HG03045 (cell line): ENCODE measurements around the gene FRMPD4.

Experiments
- ATAC-seq: cut with Tn5 transposase; IDR thresholded peaks from one replicate; pipeline ENCODE4 v1.9.1; 2021; ENCODE audit warnings: mild to moderate bottlenecking, moderate library complexity; ENCODE audit not compliant: unreplicated experiment

FRMPD4 gene

DNA sequence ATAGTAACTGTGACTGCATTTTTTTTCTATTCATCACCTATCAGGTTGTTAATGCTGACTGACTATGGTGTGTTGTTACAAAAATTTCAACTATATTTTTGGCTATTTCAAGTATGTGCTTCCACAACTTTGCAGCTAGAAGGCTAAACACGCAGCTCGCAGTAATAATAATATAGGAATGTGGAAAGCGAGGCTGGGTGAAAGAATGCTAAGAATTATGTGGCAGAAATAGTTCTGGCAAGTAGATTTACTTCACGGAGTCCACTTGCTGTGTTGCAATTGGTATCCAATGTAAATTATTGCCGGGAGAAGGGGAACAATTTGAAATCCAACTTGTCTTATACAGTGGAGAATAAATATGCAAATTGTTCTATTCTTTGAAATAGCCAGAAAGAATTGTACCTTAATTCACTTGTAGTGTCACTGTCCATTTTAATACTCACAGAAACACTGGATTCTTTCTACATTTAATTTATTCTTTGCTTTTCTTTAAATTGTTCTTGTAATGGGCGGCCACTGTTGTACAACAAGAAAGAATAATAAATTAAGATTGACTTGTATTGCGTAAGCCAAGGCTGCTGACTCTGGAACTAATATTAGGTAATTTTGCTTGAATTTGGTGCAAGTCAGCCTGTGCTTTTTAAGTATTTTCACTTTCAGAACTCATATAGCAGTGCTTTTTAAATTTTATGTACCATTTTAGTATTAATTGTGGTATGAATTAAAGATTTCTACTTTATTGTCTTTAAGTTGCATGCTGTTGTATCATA, 154.9 kb downstream of the FRMPD4 start:
- ATAC-seq = no peak

DNA sequence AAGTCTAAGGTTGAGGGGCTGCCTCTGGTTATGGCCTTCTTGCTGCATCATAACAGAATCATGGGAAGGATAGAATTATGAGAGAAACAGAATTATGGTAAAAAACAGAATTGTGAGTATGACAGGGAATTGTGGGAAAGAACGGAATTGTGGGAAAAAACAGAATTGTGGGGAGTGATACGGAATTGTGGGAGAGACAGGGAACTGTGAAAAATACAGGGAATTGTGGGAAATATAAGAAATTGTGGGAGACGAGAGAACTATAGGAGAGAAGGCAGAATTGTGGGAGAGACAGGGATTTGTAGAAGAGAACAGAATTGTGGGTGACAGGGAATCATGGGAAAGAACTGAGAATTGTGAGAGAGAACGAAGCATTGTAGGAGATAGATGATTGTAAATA, 159.1 kb downstream of the FRMPD4 start:
- ATAC-seq = no peak

DNA sequence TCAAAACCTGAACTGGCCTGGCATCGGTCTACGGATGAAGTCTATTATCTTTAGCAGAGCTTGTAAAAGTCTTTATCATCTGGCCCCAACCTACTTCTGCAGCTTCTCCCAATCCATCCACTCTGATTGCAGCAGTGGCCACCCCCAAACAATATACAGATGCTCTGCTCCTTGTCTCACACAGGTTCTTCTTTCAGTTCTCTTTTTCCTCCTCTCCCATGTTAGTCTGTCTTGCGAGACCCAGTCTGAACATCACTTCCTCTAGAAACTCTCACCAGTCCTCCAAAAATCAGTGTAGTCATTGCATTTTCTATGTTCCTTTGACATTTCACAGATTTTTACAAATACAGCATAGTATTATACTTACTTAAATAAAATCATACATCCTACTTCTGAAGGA, 163.0 kb downstream of the FRMPD4 start:
- no peak for ATAC-seq

DNA sequence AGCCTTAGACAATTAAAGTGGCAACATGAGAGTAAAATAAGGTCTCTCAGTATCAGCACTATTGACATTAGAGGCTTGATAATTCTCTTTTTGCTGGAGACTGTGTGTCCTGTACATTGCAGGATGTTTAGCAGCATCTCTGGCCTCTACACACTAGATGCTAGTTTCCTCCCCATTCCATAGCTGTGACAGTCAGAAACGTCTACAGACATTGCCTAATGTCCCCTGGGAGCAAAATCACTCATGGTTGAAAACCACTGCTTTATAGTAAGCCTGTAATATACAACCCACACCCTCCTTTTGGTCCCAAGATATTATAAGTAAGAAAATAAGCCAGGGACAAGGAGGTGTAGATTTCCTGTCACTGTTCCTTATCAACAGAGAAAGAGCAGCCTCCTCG, 166.0 kb downstream of the FRMPD4 start:
- no peak for ATAC-seq

DNA sequence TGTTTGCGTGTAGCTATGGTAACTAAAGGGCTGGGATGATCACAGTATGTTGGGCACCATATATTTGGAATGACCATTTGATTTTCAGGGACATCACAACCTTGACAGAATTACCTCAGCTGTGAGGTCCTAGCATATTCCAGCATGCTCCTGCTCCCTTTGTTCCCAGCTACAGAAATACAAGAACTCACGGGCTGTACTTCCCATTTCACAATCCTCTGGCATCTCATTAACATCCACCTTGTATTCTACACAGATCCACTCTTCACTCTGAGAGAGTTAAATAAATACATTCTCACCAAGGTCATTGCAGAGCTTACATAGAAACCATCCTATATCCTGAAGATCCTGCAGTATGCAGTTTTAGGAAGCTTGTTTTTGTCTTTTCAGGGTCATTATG, 169.7 kb downstream of the FRMPD4 start:
- ATAC-seq = no peak

DNA sequence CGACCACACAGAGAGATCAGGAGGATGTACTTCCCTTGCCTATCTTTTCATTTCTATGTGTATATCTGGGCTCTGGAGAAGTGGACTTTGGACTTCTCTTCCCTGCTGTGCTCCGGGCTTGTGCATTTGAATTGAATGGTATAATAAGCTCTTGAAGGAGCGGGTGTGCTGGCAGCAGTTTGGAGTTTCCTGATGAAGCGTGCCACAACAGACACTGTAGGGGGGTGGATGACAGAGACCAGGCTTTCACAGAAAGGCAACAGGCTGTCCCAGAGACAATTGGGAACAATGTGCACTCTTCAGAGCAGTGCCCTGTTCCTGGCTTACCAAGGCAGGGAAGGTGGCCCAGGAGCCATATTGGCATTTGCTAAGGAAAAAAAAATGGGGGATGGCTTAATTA, 170.1 kb downstream of the FRMPD4 start:
- no peak for ATAC-seq

DNA sequence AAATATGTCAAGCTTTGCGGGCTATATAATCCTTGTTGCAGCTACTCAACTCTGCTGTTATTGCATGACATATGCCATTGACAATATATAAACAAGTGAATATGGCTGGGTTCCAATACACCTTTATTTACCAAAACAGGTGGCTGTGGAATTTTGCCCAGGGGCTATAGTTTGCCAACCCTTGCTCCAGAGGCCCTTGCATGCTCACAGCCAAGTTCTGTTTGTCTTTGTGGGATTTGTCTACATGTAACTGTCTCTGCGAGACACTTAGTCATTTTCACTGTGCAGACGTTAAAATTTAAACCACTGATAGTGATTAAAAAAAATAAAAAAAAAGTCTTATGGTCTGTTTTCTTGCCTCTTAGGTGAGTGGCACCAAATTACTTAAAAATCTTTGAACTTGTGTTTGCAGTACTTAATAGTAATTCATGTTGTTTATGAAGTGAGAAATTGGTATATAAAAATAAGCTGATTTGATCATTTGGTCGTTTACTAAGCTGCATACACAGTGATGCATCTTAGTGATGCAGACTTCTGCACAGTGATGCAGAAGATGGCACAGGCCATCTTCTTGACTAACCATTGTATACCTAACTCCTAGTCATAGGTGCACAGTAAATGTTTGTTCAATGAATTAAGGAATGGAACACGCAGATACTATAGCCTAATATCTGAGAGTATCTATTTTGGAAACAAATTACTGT, 170.9 kb downstream of the FRMPD4 start:
- no peak for ATAC-seq

DNA sequence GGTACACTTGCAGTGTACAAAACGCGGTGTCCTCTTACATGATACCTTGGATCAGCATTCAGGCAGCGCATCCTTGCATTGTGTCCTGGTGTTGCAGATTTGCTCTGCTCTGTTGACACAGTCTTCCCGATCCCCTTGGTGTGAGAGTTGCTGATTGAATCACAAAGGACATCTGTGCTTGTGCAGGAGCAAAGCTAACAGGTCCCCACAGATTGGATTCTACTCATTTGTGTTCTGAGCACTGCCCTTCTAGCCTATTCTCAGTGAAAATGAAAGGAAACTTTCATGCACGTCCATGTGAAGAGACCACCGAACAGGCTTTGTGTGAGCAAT, 171.4 kb downstream of the FRMPD4 start:
- ATAC-seq = no peak

DNA sequence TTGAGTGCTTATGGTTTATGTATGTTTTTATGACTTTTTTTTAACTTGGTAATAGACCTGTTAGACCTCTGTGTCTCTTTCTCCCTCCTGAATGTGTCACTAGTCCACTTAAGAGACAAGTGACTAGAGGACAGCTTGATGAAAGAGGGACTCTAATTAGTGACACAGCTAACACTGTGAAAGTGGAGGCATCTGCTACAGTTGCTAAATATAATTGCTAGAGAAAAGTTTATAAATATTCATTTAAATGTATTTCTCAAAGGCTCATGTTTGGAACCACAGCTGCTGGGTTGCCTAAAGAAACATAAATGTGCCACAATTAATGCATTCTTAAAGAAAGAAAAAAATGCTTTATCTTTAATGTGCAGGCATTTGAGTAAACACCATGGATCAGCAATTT, 176.4 kb downstream of the FRMPD4 start:
- ATAC-seq = no peak

DNA sequence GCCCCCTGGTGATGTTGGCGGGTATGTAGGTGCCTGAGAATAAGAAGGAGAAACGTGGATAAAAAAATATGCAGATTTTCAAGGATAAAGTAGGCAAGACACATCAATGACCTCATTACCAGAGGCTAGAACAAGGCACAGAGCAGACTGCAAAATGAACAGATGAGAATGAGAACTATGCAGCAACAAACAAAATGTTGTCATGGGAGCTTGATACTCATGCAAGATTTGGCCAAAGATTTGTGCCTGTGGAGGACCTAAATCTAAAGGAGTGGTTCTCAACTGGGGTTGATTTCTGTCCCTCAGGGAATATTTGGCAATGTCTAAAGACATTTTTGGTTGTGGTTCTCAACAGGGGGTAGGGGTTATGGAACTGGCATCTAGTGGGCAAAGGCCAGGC, 177.3 kb downstream of the FRMPD4 start:
- no peak for ATAC-seq

DNA sequence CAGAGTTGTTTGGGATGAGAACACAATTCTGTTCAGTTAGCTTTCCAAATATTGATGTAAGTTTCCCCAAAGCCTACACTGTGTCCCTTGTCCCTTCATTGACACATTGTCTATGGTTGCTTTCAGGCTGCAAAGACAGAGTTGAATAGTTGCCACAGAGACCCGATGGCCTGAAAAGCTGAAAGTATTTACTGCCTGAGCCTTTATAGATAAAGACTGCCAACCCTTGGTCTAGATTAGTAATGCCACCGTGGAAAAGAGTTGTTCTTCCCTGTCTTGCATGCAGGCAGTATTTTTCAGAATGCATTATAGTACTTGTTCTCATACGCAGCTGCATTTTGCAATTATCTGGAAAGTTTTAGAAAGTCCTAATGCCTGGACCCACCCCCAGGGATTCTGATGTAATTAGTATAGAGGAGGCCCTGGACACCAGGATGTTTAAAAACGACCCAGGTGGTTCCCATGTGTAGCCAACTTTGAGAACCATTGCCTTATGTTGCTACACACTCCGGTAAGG, 180.8 kb downstream of the FRMPD4 start:
- ATAC-seq = no peak

DNA sequence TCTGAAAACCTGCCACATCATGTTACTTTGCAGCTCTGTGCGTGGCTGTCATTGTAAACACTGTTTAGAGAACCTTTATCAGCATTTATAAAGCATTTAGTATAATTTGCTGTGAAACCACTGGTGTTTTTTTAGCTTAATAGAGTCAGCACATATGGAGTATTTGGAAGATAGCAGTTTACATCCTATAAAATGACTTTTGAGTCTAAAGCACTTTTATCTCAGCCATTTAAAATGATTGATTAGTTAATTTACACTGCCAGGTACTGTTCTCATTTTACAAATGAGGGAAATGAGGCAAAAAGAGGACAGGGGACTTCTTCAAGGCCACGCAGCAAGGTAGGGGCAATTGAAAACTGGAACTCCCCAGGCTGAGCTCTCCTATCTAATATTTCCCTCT, 181.7 kb downstream of the FRMPD4 start:
- ATAC-seq = no peak

DNA sequence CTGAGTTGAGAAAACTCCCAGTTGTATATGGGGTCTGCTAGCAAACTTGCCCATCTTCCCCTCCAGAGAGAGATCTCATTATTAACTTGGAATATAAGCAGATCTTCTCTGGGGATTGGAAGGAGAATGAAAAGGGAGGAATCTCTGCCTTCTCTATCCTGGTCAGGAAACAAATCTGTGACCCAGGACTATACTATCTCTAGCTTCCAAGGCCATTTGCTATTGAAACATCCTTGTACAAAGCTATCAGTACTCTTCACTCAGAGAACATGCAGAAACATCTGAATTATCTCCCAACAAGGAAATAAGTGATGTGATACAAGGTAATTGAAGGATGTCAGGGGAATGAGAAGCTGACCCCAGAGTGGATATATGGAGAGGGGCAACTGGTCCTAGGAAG, 183.8 kb downstream of the FRMPD4 start:
- ATAC-seq = no peak

DNA sequence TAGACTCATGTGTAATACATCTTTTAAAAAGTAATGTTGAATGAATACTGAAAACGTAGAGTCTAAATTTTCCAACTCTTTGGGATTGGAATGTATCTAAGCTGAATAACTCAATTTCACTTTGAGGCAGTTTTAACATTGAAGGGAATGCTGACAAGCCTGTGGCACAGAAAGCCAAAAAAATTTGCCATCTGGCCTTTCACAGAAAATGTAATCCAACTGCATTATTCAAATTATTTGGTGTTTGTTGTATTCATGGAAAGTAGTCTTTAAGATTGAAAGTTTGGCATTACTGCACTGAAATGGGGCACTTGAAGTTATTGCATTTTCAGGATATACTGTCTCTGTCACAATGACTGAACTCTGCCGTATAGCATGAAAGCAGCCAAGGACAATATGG, 186.9 kb downstream of the FRMPD4 start:
- no peak for ATAC-seq

DNA sequence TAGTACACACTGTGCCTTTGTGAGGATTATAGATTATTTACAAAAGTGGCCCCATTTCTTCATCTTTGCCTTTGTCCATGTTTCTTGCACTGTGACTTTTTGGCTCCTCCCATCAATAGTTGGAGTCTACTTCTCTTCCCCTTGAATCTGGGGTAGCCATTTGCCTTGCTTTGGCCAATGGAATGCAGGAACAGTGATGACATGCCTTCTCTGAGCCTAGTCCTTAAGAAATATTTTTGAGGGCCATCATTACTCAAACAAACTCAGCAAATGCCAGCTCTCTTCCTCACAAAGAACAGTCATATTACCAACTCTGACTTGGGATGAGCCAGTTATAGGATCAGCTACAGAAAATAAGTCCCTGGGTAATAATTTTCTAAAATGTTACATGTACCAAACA, 189.6 kb downstream of the FRMPD4 start:
- ATAC-seq = no peak

DNA sequence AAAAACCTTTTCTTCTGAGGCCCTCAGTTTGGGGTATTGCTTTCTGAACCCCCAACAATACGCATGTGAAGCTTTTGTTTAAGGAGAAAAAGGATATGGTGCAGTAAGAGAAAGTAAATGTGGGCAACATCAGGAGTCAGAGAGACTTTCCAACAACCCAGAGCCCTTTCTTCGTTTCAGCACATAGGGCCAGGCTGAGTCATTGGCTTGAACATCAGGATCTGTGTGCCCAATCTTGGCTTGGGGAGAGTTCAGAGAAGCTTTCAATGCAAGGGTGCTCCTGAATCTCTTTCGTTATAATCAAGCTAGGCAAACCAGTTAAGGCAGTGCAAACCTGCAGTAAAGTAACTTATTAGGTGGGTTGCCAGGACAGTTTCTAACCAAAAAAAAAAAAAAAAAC, 191.2 kb downstream of the FRMPD4 start:
- ATAC-seq = no peak

DNA sequence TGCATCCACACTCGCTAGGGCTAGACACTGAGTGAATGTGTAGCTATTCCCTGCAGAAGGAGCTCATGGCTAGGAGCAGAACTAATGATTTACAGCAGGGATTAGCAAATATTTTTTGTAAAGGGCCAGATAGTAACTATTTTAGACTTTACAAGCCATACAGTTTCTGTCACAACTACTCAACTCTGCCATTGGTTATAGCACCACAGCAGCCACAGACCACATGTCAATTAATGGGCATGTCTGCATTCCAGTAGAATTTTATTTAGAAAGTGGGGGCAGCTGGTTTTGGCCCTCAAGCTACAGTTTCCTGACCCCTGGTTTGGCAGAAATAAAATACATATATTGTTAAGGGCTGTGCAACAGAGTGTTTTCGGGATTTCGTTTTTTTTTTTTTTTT, 192.6 kb downstream of the FRMPD4 start:
- no peak for ATAC-seq

DNA sequence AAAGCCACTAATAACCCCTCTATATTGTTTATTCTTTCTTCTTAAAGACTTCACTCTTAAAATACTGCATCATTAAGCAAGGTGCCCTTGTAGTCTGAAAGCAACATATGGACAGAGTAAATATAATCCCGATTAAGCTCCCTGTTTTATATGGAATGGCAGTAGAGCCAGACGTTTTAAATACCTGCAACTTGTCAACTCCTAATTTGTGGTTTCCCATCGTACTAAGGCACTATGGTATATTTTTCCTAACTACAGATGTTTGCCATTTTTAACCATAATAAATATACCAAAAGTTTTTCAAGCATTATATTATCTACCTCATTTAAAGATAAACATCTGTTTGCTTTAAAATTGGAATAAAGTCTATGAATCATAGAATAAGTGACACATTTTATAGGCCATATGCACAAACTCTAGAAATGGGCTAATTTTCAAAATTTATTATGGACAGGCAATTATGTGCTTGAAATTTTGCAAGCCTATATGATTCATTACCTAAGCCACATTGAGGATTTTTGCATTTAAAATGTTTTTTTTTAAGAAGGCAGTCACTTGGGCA, 194.6 kb downstream of the FRMPD4 start:
- no peak for ATAC-seq

DNA sequence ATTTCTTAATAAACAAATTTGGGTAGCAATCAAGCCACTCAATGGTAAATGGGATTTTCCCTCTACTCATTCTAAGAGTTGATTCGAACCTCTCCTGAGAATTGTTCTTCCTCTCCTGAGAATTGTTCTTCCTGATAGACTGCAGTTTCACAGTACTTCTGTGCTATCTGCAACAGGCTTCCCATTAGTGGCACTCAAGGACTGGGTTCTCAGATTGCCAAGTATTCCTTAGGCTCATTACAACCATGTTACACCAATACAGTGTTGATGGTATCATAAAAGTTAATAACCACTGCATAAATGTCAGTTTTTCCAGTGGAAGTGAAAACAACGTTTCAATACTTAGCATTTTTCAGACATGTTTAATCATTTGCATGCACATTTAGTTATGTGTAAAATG, 201.6 kb downstream of the FRMPD4 start:
- ATAC-seq = no peak

DNA sequence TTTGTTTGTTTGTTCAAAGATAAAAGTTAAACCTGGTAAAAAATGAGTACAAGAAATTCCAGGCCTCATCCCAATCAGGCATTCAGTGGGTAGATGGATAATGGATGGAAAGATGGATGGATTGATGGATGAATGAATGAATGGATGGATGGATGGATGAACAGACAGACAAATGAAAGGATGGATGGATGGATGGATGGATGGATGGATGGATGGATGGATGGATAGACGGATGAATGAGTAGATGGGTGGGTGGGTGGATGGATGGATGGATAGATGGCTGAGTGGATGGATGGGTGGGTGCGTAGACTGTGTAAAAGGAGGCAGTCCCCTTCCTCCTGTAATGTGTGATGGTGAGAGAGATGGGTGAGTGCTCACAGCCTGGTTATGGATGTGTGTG, 206.7 kb downstream of the FRMPD4 start:
- no peak for ATAC-seq

DNA sequence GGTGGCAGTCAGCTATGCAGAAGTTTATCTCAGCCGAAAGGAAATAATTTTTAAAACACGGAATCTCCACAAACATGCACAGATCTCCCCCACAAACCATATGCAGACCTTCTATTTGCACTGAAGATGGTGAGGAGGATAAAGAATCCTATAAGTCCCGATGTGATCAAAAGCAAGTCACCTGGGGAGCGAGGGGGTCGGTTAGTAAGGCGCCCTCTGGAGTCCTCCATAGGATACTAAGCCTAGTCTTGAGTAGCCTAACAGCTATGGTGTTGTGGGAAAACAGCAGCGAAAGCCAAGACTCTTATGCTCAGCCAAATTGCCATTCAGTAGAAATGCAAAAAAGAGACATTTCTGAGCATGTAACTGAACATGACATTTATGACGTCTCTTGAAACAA, 210.9 kb downstream of the FRMPD4 start:
- no peak for ATAC-seq

DNA sequence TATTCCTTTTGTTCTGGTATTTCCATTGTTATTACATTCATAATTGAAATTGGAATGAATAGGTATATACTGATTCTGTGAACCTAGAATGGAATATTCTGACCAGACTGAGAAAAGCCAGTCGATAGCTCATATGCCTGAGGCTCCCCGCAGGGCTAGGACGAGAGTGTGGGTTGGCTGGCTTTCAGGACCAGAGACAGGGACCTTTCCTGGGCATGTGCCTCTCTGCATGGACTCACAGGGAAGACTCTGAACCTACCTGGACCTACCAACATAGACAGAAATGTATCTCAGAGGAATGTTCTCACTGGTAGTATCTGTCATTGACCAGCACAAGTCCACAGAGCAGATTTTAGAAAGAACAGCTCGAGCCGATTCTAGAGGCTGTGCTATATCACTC, 214.6 kb downstream of the FRMPD4 start:
- ATAC-seq = no peak
